Spleen (tissue), 11 donors: ENCODE measurements around the gene EZR. TPM values are rescaled to one million over a fixed set of nuclear protein-coding genes. Genes with fewer than 3 reads are reported as not detected.

Experiments
- DNase-seq: peaks from one replicate; pipeline ENCODE4 v3.0.0-alpha.2; 2020
- H3K27ac ChIP-seq, 8 donors: fragments of 200-600 bp; sonication (generic) in 7 of 8; 1 replicate in 4 of 8; 2 replicates in 4 of 8; pipeline versions ENCODE4 v1.5.0 to v1.8.0; 2016 to 2021; ENCODE audit warnings: inconsistent platforms in 4 of 8, mild to moderate bottlenecking in 4 of 8, moderate library complexity in 1 of 8
- H3K27me3 ChIP-seq, 7 donors: fragments of 200-600 bp; sonication (generic) in 6 of 7; replicated peaks in 1 of 7; 1 replicate in 4 of 7; 2 replicates in 3 of 7; pipeline versions ENCODE4 v1.5.0 to v1.8.0; 2016 to 2021; ENCODE audit warnings: inconsistent platforms in 3 of 7, mild to moderate bottlenecking in 1 of 7
- H3K36me3 ChIP-seq, 6 donors: fragments of 200-600 bp; sonication (generic) in 5 of 6; 1 replicate in 4 of 6; 2 replicates in 2 of 6; pipeline versions ENCODE4 v1.5.0 to v1.8.0; 2016 to 2021; ENCODE audit warnings: inconsistent platforms in 2 of 6
- H3K4me1 ChIP-seq, 6 donors: fragments of 200-600 bp; sonication (generic) in 5 of 6; 1 replicate in 3 of 6; 2 replicates in 3 of 6; pipeline versions ENCODE4 v1.5.0 to v1.8.0; 2016 to 2021; ENCODE audit warnings: inconsistent platforms in 3 of 6
- H3K4me3 ChIP-seq, 8 donors: fragments of 200-600 bp; sonication (generic) in 7 of 8; 1 replicate in 4 of 8; 2 replicates in 4 of 8; pipeline versions ENCODE4 v1.5.0 to v1.8.0; 2016 to 2021; ENCODE audit warnings: inconsistent platforms in 4 of 8, mild to moderate bottlenecking in 4 of 8, moderate library complexity in 2 of 8
- H3K9me3 ChIP-seq, 8 donors: fragments of 200-600 bp; sonication (generic) in 7 of 8; 1 replicate in 4 of 8; 2 replicates in 4 of 8; pipeline versions ENCODE4 v1.5.0 to v1.8.0; 2016 to 2021; ENCODE audit warnings: inconsistent platforms in 4 of 8
- POLR2A ChIP-seq, 3 donors: fragments of 450-650 bp; IDR thresholded peaks; one replicate each; pipeline ENCODE4 v1.5.1; 2017; ENCODE audit warnings: antibody characterized with exemption in 3 of 3, mild to moderate bottlenecking in 1 of 3
- POLR2AphosphoS5 ChIP-seq, 3 donors: sonication (generic); formaldehyde crosslinking; IDR thresholded peaks; one replicate each; pipeline ENCODE4 v1.5.1; 2017; ENCODE audit warnings: antibody characterized with exemption in 3 of 3
- WGBS, 5 donors: extraction: QIAGEN DNeasy Blood & Tissue Kit in 3 of 5; methylation state at CpG; one replicate each; pipeline versions ENCODE4 v1.1.5 to v1.1.7; 2013 to 2018; 5-methylcytosine and 5-hydroxymethylcytosine counted together
- intact Hi-C: fragments of 100-400 bp; cut with DNase I; formaldehyde crosslinking; loops from one replicate; pipeline ENCODE4 v1.15.0; 2023; ENCODE audit warnings: low total_unique reads
- microRNA-seq, 3 donors: library from miRNA; unstranded; fragments of <30 nt; microRNA quantifications; one replicate each; pipeline versions ENCODE4 to v1.1.0, GENCODE V29; 2019 to 2020
- polyA plus RNA-seq, 3 donors: library from polyadenylated mRNA; stranded (reverse); fragments of 200-250 nt; gene quantifications; one replicate each; pipeline ENCODE4 v1.2.1, GENCODE V29; 2013
- small RNA-seq, 4 donors: library from RNA; depleted of rRNA; stranded (forward); fragments of <200 nt; gene quantifications; one replicate each; pipeline ENCODE3, GENCODE V24; 2016
- total RNA-seq, 7 donors: library from RNA; depleted of rRNA in 3 of 7; stranded (reverse); fragments of >200 nt in 3 of 7; fragmentation: NEBNext Ultra II Directional in 4 of 7; extraction: Animal tissue kit (Norgen Biotek cat#: 25700) in 4 of 7; gene quantifications; one replicate each; pipeline versions ENCODE4 v1.1.0 to v1.2.1, GENCODE V29; 2016 to 2021
- TF ChIP-seq, protein P1 (sequence below), 11 experiments: fragments of 200-600 bp in 7 of 11; fragments of 450-650 bp in 4 of 11; sonication (generic) in 4 of 11; IDR thresholded peaks in 8 of 11; conservative IDR thresholded peaks in 3 of 11; 1 replicate in 7 of 11; 2 replicates in 4 of 11; pipeline versions ENCODE4 v1.4.0 to v1.8.0; 2016 to 2021; ENCODE audit warnings: antibody characterized with exemption in 11 of 11, inconsistent platforms in 4 of 11, mild to moderate bottlenecking in 1 of 11
- donor health status: healthy with polysubstance abuse.
- donor health status: DM: no; HTN: no; CAD: no; lungs with moderate emphysema.
- donor health status: DM: no; HTN: no; CAD: no.
- donor health status: Bipolar disorder and iron deficiency.
- donor health status: healthy.
- donor health status: DM: no; HTN: no; CAD: no.
- donor health status: DM: yes; HTN: yes; CAD: no.

The EZR gene
- total and polyA plus RNA-seq, 10 donors = 78.0 to 153 (median 114) TPM

DNA sequence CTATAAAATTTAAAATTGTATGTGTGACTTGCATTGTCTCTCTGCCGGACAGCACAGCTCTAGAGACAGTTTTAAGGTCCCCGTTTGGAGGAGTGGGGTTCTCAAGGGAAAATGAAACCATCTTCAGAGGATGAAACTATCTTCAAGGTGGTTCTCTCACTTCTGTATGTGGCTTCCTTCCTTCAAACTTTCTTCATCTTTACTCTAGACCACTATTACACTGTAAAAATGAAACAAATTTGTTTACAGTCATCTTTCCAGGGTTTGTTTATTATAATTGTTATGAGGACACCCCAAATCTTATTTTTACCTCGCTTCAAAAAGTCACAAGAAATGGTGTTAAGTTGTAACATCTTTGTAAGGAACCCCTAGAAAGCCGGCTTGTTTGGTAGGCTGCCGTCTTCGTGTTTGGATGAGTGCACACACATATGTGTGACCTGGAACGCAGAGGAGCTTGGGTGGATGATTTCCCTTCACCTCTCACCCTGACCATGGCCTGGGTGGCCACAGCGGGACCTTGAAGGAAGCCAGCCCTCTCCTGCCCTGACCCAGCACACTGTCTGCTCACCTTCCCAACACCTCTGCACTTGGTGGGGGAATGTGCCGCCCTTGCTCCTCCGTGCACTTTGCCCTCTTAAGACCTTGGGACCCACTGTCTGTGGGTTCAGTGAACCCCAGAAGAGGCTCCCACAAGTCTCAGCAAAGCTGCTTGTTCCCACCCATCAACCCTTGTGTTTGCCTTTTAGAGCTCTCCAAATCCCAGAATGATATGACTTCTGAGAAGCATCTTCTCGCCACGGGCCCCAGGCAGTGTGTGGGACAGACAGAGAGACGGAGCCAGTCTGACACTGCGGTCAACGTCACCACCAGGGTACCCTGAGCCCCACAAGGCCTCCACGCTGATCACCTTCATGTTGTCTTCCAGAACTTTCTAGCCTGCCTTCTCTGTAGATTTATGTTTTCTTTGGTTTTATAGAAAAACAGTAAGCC, 101.5 kb downstream of the EZR start:
- H3K27me3 ChIP-seq = no peaks in the 10 kb centered on the region
- intact Hi-C loops = no loop called here
- H3K27ac ChIP-seq = peak overlapping the region; percentile 44 to 93 (median 83)
- peaks cover 0 to 49% (median 2%) of the 10 kb centered on the region in 6 donors for H3K36me3 ChIP-seq
- TF ChIP-seq POLR2AphosphoS5 (IDR thresholded peaks at IDR 0.05) (peak in 1 of 3 donors; percentile 10), POLR2A (IDR thresholded peaks at IDR 0.05) (no peak)
- TF ChIP-seq, protein P1, sequence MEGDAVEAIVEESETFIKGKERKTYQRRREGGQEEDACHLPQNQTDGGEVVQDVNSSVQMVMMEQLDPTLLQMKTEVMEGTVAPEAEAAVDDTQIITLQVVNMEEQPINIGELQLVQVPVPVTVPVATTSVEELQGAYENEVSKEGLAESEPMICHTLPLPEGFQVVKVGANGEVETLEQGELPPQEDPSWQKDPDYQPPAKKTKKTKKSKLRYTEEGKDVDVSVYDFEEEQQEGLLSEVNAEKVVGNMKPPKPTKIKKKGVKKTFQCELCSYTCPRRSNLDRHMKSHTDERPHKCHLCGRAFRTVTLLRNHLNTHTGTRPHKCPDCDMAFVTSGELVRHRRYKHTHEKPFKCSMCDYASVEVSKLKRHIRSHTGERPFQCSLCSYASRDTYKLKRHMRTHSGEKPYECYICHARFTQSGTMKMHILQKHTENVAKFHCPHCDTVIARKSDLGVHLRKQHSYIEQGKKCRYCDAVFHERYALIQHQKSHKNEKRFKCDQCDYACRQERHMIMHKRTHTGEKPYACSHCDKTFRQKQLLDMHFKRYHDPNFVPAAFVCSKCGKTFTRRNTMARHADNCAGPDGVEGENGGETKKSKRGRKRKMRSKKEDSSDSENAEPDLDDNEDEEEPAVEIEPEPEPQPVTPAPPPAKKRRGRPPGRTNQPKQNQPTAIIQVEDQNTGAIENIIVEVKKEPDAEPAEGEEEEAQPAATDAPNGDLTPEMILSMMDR (IDR thresholded peaks at IDR 0.05 in 8 of 11, conservative IDR thresholded peaks at IDR 0.05 in 3 of 11) = no peak
- DNase-seq = peak; percentile 80
- peak overlapping the region in 1 of 8 donors; percentile 34 for H3K4me3 ChIP-seq
- WGBS, 5 donors = 66 to 75% (median 69%) methylated on average over 16 of the region's 16 CpGs
- H3K9me3 ChIP-seq = no peaks in the 10 kb centered on the region
- H3K4me1 ChIP-seq = peaks cover 11 to 83% (median 69%) of the 10 kb centered on the region in 6 donors

Small RNA genes within 50 kb of the gene (microRNA-seq; reads per million reads assigned to microRNA genes)
- 0 to 0.72 (median 0.35) reads per million in 3 donors for gene MIR3918

Small RNA genes within 50 kb of the gene (small RNA-seq; reads per million reads assigned to genes)
- gene MIR3918 = 0 reads per million in 4 donors

Other genes starting within 250 kb of the EZR start
- gene DYNLT1, start 174.6 kb downstream of the EZR start, total RNA-seq = 10 to 100 TPM; 61.3 to 91.3 (median 71.3) TPM
- gene DYNLT1, start 174.6 kb downstream of the EZR start, polyA plus RNA-seq = 100 to 1,000 TPM in 2 of 3 donors, 10 to 100 TPM in 1; 81.8 to 131 (median 126) TPM
- gene SYTL3, start 169.3 kb downstream of the EZR start, total RNA-seq = 10 to 100 TPM; 13.2 to 48.3 (median 19.5) TPM
- 1 to 10 TPM; 5.9 to 8.5 (median 6.4) TPM for gene SYTL3, start 169.3 kb downstream of the EZR start, polyA plus RNA-seq
- 1 to 10 TPM; 4.3 to 7.3 (median 6.0) TPM for gene RSPH3, start 180.8 kb upstream of the EZR start, total RNA-seq
- gene RSPH3, start 180.8 kb upstream of the EZR start, polyA plus RNA-seq = 1 to 10 TPM in 1 of 3 donors, under 1 TPM in 2; 0.91 to 2.0 (median 0.93) TPM
- gene TAGAP, start 225.6 kb upstream of the EZR start, total RNA-seq = 10 to 100 TPM; 39.6 to 63.9 (median 49.2) TPM
- gene TAGAP, start 225.6 kb upstream of the EZR start, polyA plus RNA-seq = 10 to 100 TPM; 13.6 to 21.9 (median 15.7) TPM